Fibroblast of skin of left biceps (primary cell): ENCODE measurements around the gene CNTNAP2.
"Not testable (repeated sequence)": the region's sequence is repeated elsewhere in the genome, so short reads cannot be mapped to it uniquely, and the experiment has no call there.

ENCODE experiments used
- DNase-seq, 2 experiments: peaks; one replicate each; pipeline ENCODE4 v3.0.0-alpha.2; 2013; ENCODE audit warnings: low read depth in 2 of 2

The CNTNAP2 gene

DNA sequence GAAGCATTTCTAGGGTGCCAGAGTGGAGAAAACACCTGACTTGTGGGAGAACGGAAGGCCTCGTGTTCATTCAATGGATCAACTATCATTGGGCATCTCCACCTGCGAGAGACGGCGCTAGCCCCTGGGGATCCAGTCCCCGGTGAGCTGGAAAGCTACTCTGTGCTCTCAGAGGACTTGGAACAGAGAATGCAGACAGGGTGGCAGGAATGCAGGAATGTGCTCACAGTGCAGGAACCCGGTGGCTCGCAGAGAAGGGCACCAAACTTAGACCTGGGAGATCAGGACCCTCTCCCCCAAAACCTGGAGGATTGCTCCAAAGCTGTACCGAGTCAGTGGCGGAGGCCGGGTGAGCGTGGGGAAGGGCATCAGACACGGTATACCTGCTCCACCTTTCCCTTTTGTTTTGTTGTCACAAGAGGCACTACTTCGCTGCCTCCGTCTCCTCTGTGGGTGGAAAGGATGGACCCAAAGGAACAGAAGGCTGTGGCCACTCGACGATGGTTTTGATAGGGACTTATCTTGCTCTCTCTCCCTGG is 1905.0 kb downstream of the CNTNAP2 start:
- DNase-seq = no peak

DNA sequence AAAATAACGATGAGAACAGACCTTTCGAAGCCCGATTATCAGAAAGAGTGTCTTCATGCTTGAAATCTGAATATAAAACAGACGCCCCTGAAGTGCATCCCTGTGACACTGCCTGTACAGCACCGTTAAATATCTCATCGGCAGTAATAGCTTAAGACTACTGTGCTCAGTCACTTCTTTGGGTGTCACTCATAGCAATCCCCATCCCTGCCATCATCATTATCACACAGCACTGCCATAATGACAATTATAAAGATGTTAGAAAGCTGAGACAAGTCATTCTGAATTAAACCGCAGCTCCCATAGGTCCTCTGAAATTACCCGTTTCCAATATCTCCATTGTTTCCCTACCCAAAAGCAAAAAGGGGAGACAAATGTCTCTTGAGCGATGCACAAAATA is 1906.2 kb downstream of the CNTNAP2 start:
- no peak for DNase-seq

DNA sequence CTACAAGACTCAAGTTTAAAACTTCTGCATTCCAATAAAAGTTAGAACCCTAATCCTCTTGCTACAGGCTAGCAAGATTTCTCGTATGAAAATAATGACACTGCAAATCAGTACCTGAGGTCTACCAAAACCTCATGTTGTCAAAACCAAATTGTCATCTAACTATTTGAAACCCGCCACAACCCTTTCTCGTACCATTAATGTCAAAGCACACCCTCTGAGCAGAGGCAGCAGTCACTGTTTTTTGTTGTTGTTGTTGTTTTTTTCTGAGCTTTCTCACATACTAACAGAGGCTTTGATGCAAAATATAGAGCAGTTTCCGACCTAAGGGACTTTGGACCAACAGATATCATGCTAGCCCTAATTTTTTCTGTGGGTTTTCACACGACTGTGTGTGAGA is 1910.1 kb downstream of the CNTNAP2 start:
- no peak for DNase-seq

DNA sequence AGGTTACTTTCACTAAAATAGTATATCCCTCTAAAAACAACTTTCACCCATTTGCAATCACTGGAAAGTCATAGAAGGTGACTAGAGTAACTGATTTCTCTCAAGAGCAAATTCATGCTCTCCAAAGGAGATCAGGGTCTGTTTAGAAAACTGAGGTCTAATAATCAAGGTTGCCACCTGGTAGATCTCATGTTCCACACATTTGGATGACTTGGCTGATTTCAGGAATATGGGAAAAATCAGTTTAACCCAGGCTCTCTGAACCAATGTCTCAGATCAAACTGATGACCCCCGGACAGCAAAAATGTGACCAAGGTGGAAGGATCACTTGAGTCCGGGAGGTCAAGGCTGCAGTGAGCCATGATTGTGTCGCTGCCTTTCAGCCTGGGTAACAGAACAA is 1911.6 kb downstream of the CNTNAP2 start:
- DNase-seq = no peak

DNA sequence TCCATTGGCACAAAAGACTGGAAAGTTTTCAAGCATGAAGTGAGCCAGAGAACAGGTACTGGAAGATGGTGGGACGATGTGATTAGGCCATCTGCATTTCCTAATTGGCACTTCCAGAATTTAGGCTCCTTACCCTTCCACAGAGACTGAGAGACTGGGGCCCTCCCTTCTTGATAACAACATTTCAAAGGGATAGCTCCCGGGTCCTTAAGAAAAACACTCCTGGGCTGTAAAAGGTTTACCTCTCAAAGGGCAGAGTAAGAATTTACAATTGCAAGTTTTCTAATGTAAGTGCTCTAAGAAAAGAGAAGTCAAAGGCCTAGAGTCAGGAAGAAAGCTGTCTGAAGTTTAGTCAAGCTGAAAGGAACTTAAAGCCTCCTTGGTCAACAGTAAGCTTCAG is 1914.4 kb downstream of the CNTNAP2 start:
- no peak for DNase-seq

DNA sequence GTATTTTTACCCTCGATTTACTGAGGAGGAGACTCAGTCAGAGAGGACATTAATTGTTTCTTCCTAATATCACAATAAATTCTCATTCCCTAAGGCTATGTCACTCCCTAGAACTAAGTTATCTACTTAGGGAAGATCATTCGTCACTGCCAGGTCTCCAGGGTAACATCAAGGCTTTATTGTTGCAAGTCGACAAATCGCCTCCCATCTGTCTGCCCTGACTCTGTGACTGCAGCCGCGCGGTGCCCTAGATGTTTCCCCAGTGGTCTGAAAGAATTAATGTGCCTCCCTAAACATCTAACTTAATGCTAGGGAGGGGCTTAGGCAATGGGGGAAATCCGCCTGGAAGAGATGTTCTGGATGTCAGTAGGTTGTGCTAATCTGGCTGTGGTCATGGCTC is 1915.2 kb downstream of the CNTNAP2 start:
- no peak for DNase-seq

DNA sequence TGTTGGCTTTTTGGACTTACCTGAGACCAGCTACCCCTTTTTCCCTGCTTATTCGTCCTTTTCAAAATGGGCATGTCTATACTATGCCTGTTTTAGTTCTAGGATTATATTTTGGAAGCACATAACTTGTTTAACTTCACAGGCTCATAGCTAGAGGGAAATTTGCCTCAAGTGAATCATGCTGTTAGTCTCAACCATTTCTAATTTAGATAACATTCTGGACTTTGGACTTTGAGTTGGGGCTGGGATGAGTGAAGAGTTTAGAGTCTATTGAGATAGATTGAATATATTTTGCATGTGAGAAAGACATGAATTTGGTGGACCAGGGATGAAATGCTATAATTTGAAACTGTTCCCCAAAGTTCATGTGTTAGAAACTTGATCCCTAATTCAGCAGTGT is 1919.3 kb downstream of the CNTNAP2 start:
- DNase-seq = no peak

DNA sequence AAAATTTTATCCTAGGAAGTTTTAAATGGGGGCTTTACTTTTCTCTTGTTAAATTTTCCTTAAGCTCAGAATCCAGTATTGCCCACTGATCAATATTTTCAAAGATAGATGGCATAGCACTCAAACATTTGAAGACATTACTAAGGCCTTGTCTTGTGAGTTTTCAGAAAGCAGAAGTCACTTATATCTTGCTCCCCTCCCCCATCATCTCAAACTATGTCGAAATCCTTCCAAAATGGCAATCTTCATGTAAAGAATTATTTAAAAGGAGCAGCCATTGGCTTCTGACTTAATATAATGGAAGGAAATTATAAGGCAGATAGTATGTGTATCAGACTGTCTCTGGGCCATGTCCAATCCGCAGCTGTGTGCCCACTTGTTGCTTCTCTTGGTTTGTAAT is 1920.4 kb downstream of the CNTNAP2 start:
- no peak for DNase-seq

DNA sequence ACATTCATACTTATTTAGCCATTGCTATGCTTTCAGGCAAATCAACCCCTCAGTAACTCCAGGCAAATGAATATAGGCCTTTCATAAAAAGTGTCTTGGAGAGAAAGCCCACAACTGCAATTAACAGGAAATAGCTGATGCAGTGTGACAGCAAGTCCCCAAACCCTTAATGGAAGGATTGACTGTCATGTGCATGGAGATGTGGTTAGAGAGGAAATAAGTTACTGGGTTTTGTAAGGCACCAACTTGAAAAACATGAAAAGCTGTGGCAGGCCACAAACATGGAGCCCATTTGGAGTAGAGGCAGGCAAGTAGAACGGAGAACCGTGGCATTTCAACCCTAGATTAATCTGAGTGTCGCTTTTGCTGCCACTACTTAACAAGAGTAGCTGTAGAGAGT is 1924.6 kb downstream of the CNTNAP2 start:
- no peak for DNase-seq

DNA sequence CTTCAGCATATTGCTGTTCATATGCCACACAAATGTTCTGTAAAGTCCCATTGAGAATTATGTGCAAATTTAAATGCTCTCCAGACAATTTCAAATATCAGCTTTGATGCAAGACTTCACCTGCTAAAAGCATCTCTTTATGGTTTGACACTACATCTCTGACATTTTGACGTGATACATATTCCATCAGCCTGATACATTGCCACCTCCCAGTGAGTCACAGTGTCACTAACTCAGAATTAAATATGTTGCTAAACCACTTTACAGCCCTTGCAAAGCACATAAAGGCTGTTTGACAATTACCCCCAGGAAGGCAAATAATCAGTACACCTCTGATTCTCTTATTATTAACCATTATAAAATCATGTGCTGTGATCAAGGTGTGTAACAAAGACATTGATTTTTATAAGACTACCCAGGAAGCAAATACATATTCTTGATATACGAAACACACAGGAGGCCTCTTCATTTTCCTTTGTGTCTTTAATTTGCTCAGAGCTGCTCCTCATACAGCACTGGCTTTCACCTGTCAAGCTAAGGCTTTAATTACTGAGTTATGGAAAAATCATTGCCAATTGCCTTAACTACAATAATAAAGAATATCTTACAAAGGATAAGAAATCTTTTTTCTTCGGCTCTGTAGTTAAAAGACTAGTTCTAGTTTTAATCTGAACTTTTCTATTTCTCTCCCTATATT is 1926.5 kb downstream of the CNTNAP2 start:
- DNase-seq = no peak

DNA sequence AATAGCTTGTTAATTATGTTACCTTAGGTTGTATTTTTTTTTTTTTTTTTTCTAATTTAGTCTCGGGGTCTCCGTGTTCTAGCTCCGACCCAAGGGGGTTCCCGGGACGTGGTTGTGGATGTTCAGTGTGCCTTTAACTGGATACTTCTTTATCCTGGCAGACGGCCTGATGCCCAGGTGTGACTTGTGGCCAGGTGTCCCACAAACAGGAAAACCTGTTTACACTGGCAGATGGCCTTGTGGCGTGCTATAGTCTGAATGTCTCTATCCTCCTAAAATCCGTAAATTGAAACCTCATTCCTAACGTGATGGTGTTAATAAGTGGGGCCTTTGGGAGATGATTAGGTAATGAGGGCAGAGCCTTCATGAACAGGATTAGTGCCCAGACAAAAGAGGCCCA is 1927.6 kb downstream of the CNTNAP2 start:
- no peak for DNase-seq

DNA sequence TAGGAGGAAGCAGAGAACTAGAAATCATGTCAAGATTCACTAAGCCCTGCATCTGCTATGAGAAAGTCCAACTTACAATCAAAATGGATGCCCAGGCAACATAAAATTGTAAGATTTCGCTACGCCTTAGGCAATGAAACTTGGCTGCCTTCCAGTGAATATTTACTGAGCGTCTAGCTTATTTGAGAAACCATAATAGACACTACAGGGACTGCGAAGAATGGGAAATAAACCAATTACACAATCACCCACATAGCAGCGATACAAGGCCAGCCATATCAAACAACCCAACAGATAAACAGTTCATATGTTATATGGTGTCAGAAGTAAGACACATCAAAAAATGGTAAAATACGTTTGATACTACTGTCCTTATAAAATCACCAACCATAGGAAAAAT is 1928.9 kb downstream of the CNTNAP2 start:
- DNase-seq = no peak

DNA sequence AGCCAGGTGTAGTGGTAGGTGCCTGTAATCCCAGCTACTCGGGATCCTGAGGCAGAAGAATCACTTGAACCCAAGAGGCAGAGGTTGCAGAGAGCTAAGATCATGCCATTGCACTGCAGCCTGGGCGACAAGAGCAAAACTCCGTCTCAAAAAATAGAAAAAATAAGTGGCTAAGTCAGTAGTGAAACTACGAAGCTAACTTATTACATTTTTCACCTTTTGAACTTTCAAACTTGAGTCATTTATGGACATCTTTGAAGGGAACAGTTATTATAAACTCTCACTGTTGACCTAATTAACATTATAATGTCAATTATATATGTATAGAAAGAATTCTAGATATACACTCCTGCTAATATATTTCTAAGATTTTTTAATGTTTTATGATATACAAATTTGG is 1932.5 kb downstream of the CNTNAP2 start:
- DNase-seq = no peak

DNA sequence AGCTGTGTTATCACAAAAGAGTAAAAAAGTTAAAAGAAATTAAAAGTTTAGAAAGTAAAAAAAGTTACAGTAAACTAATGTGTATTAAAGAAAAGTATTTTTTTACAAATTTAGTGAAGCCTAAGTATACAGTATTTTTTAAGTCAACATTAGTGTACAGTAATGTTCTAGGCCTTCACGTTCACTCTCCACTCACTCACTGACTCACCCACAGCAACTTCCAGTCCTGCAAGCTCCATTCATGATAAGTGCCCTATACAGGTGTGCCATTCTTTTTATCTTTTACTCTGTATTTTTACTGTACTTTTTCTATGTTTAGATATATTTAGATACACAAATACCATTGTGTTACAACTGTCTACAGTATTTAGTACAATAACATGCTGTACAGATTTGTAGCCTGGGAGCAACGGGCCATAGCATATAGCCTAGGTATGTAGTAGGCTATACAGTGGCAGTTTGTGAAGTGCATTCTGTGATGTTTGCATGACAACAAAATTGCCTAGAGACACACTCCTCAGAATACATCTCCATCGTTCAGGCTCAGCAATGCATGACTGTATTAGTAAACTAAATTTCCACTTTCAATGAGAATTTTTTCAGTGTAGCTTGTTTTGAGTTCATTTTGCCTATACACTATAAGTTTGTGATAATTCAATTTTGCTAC is 1934.0 kb downstream of the CNTNAP2 start:
- DNase-seq = no peak

DNA sequence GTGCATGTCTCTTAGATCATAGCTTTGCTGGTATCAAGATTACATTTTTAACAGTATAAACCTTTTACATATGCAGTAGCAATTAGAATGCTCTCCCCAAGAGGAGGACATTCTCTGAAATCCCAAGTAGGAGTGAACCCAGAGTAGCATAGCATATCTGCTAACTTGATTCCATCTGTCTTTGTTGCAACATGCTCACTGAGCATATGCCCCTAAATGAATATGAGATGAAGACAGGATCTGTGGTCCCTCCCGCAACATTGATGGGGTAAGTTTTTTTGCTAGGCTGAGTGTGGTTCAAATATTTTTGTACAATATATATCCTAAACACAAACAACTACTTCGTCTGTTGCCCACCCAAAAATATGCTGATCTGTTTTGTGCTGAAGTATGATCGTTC is 1939.8 kb downstream of the CNTNAP2 start:
- no peak for DNase-seq

DNA sequence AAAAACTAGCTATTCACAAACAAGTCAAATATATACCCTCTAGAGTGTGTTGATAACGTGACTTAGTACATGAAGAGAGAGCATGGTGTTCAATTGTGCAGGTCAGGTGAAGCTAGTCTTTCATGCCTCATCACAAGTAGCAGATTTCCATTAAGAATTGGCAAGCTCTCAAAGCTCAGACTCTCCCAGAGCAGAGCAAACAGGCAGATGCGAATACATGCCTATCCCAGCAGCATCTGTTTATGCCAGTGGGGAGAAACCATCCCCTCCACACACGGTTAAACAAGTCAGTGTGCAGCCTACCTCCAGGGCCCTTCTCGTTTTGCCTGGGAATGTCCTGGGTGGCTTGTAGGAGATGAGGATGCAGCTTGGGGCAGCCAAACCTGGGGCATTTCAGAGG is 1941.5 kb downstream of the CNTNAP2 start:
- no peak for DNase-seq

DNA sequence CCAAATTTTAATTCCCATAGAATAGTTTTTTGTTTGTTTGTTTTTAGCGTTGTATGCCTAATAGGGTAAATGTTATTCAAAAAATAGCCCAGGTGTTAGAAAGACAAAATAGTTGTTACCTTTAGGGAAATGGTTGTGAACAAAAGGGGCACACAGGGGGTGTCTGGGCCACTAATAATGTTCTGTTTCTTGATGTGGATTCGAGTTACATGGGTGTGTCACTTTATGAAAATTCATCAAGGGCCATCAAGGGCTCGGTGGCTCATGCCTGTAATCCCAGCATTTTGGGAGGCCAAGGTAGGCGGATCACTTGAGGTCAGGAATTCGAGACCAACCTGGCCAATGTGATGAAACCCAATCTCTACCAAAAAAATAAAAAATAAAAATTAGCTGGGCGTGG is 1942.2 kb downstream of the CNTNAP2 start:
- no peak for DNase-seq

DNA sequence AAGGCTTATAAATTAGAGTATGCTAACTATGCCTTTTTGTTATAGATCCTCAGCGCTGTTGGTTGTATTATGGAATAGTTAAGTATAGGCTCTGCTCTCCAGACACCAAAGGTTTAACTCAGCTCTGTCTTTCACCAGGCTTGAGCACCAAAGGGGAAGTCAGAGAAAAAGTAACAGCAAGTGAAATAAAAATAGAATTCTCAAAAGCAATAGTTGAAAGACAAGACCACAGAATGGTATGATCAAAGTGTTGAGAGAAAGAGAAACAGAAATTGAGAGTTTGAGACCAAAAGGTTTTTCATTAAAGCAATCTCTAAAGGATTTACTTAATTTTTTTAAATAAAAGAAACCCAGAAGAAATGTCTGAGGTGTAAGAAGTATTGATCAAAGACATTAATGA is 1944.1 kb downstream of the CNTNAP2 start:
- no peak for DNase-seq

DNA sequence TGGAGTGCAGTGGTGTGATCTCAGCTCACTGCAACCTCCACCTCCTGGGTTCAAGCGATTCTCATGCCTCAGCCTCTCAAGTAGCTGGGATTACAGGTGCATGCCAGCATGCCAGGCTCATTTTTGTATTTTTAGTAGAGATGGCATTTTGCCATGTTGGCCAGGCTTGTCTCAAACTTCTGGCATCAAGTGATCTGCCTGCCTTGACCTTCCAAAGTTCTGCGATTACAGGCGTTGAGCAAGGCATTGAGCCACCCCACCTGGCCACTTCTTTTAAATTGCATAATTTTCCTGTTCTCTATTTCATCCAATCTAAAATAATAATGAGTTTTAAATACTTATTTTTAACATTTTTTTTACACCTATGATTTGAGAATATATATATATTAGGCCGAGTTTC is 1961.5 kb downstream of the CNTNAP2 start:
- DNase-seq = not testable (repeated sequence)

DNA sequence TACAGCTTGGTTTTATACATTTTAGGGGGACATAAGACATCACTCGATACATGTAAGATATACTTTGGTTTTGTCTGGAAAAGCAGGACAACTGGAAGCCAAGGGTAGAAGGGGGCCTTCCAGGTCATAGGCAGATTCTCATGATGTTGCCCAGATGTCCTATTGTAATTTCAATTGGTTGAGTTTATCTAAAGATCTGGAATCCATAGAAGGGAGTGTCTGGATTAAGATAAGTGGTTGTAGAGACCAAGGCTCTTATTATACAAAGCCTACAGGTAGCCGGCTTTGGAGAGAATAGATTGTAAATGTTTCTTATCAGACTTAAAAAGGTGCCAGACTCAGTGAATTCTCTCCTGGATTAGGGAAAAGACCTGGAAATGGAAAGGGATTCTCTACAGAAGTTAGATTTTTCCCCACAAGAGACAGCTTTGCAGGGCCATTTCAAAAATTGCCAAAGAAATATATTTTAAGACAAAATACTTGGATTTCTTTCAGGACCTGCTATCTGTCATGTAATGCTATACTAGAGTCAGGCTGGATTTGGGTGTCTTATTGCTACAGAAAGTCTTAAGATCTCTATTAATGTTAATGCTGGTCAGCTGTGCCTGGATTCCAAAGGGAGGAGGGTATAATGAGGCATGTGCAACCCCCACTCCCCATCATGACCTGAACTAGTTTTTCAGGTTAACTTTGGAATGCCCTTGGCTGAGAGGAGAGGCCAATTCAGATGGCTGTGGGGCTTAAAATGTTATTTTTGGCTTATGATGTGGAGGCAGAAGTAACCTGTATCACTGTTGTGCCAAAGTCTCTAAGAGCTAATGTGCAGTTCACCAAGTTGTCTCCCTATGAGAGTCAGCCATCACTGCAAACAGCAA is 1962.8 kb downstream of the CNTNAP2 start:
- DNase-seq = no peak

DNA sequence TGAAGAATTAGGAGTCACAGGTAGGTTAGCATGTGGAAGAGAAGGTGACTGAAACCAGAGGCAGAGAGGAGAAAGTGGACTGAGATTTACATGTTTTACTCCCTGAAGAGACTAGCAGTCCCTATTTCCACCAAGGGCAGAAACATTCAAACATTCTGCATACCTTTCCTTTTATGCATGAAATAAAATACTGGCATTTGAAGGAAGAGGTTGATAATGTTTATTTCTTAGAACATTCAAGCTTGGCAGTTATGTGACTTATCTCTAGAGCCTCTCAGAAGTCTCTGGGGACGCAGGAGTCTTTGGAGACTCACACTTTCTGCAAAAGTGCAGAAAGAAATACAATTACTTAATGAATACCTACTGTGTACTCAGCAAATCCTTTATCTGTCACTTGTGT is 1966.8 kb downstream of the CNTNAP2 start:
- DNase-seq = no peak

DNA sequence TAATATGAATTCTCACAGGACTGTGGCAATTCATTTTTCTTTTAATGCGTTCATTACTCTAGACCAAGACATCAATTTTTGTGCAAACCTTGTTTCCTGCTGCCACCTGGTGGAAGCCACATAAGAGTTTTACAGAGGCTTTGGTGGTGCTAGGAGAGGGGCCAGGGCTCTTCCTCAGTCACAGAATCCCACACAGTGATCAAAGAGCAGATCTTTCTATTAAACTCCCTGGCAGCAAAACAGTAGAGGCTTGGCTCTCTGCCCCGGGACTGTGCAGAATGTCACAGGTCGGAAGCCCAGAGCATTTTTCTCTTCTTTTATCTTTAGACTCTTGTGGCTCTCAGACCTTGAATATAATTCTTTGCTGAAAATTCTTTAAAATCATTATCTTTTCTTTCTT is 1967.5 kb downstream of the CNTNAP2 start:
- peak; percentile 27 to 37 for DNase-seq

DNA sequence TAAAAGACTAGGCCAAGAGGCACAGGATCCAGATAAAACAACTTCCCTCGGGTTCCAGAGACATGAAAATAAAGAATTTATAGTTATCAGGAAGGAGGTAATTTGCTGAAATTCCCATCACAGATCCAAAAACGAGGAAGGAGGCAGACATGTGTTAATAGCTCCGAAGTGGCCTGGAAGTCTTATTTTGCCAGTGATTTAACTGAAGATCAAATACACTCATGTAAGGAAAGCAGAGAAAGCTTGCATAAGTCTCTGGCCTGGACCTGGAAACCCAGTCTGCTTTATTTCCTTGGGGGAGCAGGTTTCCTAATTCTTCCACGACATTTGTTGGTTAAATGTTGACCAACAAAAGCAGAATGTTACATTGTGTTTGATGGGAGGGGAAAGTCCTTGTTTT is 1975.3 kb downstream of the CNTNAP2 start:
- no peak for DNase-seq
